Prostate gland (tissue), 2 donors: Measurements from ENCODE around the gene MED22. TPM values are rescaled to one million over a fixed set of nuclear protein-coding genes. Genes with fewer than 3 reads are reported as not detected.

ENCODE experiments used
- DNase-seq: peaks from one replicate; pipeline ENCODE4 v3.0.0-alpha.2; 2019; ENCODE audit warnings: low spot score
- H3K27ac ChIP-seq, 2 donors: fragments of 200-600 bp; sonication (generic); 2 replicates each; pipeline ENCODE4 v1.5.1; 2017 to 2019
- H3K27me3 ChIP-seq: fragments of 200-600 bp; sonication (generic); replicated peaks from 2 replicates; pipeline ENCODE4 v1.5.1; 2019; ENCODE audit not compliant: insufficient read depth
- H3K36me3 ChIP-seq, 2 donors: fragments of 200-600 bp; sonication (generic); 1 replicate in 1 of 2; 2 replicates in 1 of 2; pipeline versions ENCODE4 v1.5.1 to v1.8.1; 2017 to 2019
- H3K4me1 ChIP-seq: fragments of 200-600 bp; sonication (generic); replicated peaks from 2 replicates; pipeline ENCODE4 v1.5.1; 2019
- H3K4me3 ChIP-seq, 2 donors: fragments of 200-600 bp; sonication (generic); 2 replicates each; pipeline ENCODE4 v1.5.1; 2017 to 2019
- H3K9me3 ChIP-seq: fragments of 200-600 bp; sonication (generic); 2 replicates; pipeline ENCODE4 v1.5.1; 2017
- POLR2A ChIP-seq: fragments of 450-650 bp; IDR thresholded peaks from one replicate; pipeline ENCODE4 v1.6.1; 2016; ENCODE audit warnings: antibody characterized with exemption, mild to moderate bottlenecking
- POLR2AphosphoS5 ChIP-seq: sonication (generic); formaldehyde crosslinking; IDR thresholded peaks from one replicate; pipeline ENCODE4 v1.6.1; 2017; ENCODE audit warnings: antibody characterized with exemption
- WGBS: methylation state at CpG from one replicate; pipeline ENCODE4 v1.1.5; 2018; 5-methylcytosine and 5-hydroxymethylcytosine counted together
- intact Hi-C: fragments of 100-400 bp; cut with DNase I; formaldehyde crosslinking; loops from one replicate; pipeline ENCODE4 v1.14.2; 2022
- total RNA-seq, 2 donors: library from RNA; depleted of rRNA; stranded (reverse); fragments of >200 nt; gene quantifications; one replicate each; pipeline ENCODE4 v1.1.0, GENCODE V29; 2016
- TF ChIP-seq, protein P1 (sequence below), 4 experiments: fragments of 200-600 bp in 2 of 4; fragments of 450-650 bp in 2 of 4; sonication (generic) in 2 of 4; IDR thresholded peaks; 1 replicate in 3 of 4; 2 replicates in 1 of 4; pipeline ENCODE4 v1.5.1; 2016 to 2019; ENCODE audit warnings: antibody characterized with exemption in 4 of 4, mild to moderate bottlenecking in 2 of 4, moderate library complexity in 2 of 4

The MED22 gene
- total RNA-seq, 2 donors from 2014 or later = 31.1 to 32.6 TPM

DNA sequence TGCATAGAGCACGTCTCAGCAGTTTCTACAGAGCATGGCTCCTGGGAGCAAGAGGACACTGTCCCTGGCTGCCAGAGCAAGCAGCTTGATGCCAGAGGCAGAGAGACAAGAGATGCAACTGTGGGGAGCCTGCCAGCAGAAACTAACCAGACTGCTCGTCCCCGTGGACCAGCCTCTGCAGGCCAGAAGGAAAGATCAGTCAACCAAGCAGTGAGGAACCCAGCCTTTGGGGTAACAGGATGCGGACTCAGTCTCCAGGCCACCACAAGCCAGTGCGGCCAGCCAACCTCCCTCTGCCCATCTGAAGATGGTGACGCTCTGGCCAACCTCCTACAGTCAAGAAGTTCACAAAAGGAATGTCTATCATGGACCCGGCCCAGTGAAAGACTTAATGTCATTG, 24.2 kb upstream of the MED22 start:
- no peaks in the 10 kb centered on the region for H3K27me3 ChIP-seq
- no peaks in the 10 kb centered on the region for H3K9me3 ChIP-seq
- 61% methylated on average over 7 of the region's 7 CpGs for WGBS
- DNase-seq = no peak
- H3K27ac ChIP-seq = peak overlapping the region in 1 of 2 donors; percentile 3
- peaks cover 21% of the 10 kb centered on the region for H3K4me1 ChIP-seq
- intact Hi-C loops = loop anchor here (10.0 kb wide), 1 partner anchor 427 kb away; the partner anchor contains the start of gene TSC1
- H3K36me3 ChIP-seq = no peaks in the 10 kb centered on the region
- TF ChIP-seq POLR2A = no peak
- TF ChIP-seq POLR2AphosphoS5 = no peak
- TF ChIP-seq, protein P1, sequence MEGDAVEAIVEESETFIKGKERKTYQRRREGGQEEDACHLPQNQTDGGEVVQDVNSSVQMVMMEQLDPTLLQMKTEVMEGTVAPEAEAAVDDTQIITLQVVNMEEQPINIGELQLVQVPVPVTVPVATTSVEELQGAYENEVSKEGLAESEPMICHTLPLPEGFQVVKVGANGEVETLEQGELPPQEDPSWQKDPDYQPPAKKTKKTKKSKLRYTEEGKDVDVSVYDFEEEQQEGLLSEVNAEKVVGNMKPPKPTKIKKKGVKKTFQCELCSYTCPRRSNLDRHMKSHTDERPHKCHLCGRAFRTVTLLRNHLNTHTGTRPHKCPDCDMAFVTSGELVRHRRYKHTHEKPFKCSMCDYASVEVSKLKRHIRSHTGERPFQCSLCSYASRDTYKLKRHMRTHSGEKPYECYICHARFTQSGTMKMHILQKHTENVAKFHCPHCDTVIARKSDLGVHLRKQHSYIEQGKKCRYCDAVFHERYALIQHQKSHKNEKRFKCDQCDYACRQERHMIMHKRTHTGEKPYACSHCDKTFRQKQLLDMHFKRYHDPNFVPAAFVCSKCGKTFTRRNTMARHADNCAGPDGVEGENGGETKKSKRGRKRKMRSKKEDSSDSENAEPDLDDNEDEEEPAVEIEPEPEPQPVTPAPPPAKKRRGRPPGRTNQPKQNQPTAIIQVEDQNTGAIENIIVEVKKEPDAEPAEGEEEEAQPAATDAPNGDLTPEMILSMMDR (IDR thresholded peaks at IDR 0.05) = no peak
- no peak overlapping the region for H3K4me3 ChIP-seq

DNA sequence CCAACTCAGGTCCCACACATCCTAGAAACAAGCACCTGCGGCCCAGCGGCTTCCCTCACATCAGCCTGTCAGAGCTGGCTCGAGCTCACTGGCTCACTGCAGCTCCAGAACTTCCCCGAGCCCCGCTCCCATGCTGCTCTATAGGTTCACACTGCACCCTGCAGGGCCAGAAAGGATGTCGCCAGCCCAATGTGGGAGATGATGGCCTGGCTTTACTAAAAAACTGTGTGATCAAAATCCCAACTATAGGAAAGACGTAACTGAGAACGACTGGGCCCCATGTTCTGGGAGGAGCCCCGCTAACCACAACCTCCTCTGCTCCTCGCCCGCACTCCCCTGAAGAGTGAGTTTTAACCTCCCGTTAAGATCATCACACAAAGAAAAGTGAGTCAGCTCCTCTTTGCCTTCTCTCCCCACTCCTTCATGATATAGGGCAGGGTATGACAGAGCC, 23.4 kb upstream of the MED22 start:
- no peak overlapping the region for H3K4me3 ChIP-seq
- intact Hi-C loops = loop anchor here (10.0 kb wide), 1 partner anchor 426 kb away; the partner anchor contains the start of gene TSC1

GRCh38 chr9:133370685-133371084, 22.8 kb upstream of the MED22 start:
- 58% methylated on average over 8 of the region's 9 CpGs for WGBS
- TF ChIP-seq, protein P1 (IDR thresholded peaks at IDR 0.05) = no peak
- TF ChIP-seq POLR2AphosphoS5 = no peak
- TF ChIP-seq POLR2A = no peak
- H3K4me3 ChIP-seq = no peak overlapping the region

More for the DNA sequence above, 23.4 kb upstream of the MED22 start:
- Histone ChIP-seq H3K36me3 (no peaks in the 10 kb centered on the region), H3K27me3 (no peaks in the 10 kb centered on the region), H3K9me3 (no peaks in the 10 kb centered on the region), H3K4me1 (peaks cover 24% of the 10 kb centered on the region), H3K27ac (no peak overlapping the region)
- no peak for DNase-seq
- WGBS = 55% methylated on average over 12 of the region's 12 CpGs
- TF ChIP-seq POLR2AphosphoS5 (no peak), POLR2A (no peak)
- TF ChIP-seq, protein P1 (IDR thresholded peaks at IDR 0.05) = no peak

GRCh38 chr9:133369933-133370332, 22.0 kb upstream of the MED22 start:
- DNase-seq = no peak
- Histone ChIP-seq H3K9me3 (no peaks in the 10 kb centered on the region), H3K4me1 (peaks cover 31% of the 10 kb centered on the region), H3K36me3 (no peaks in the 10 kb centered on the region), H3K4me3 (no peak overlapping the region), H3K27me3 (no peaks in the 10 kb centered on the region), H3K27ac (no peak overlapping the region)
- intact Hi-C loops = loop anchor here (10.0 kb wide), 1 partner anchor 425 kb away; the partner anchor contains the start of gene TSC1
- WGBS = 80% methylated on average over 7 of the region's 7 CpGs
- no peak for TF ChIP-seq POLR2AphosphoS5
- TF ChIP-seq POLR2A = no peak
- TF ChIP-seq, protein P1 (IDR thresholded peaks at IDR 0.05) = no peak

More at GRCh38 chr9:133370685-133371084, 22.8 kb upstream of the MED22 start:
- no peak for DNase-seq
- no peak overlapping the region for H3K27ac ChIP-seq
- intact Hi-C loops = loop anchor here (10.0 kb wide), 1 partner anchor 426 kb away; the partner anchor contains the start of gene TSC1
- no peaks in the 10 kb centered on the region for H3K27me3 ChIP-seq
- no peaks in the 10 kb centered on the region for H3K9me3 ChIP-seq
- no peaks in the 10 kb centered on the region for H3K36me3 ChIP-seq
- peaks cover 24% of the 10 kb centered on the region for H3K4me1 ChIP-seq

DNA sequence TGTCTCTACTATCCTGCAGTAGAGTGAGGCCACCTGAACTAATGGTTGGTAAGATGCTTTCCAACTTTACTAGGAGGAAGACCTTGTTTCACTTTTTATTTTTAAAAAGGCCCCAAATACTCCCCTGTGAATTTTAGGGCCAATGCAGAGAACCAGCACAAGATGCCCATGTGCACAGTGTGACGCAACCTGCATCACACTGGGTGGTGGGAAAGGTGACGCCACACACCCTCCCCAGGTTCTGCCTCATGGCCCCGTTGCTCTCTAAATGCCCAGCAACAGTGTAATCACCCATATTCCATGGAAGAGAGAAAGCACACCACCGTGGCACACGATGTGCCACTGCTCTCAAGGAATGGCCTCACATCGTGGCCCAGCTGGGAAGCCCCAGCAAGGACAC, 21.5 kb upstream of the MED22 start:
- no peak for DNase-seq
- Histone ChIP-seq H3K36me3 (no peaks in the 10 kb centered on the region), H3K4me1 (peaks cover 33% of the 10 kb centered on the region), H3K9me3 (no peaks in the 10 kb centered on the region), H3K27me3 (no peaks in the 10 kb centered on the region), H3K27ac (no peak overlapping the region), H3K4me3 (no peak overlapping the region)
- intact Hi-C loops = no loop called here
- 78% methylated on average over 6 of the region's 6 CpGs for WGBS
- TF ChIP-seq POLR2A = no peak
